HUES48 (cell line): Measurements from ENCODE around the gene ADAM12.
"Not testable (repeated sequence)": the region's sequence is repeated elsewhere in the genome, so short reads cannot be mapped to it uniquely, and the experiment has no call there.

ENCODE experiments used
- H3K27ac ChIP-seq: one replicate; pipeline ENCODE4 v1.7.0; 2013; ENCODE audit warnings: low read depth, low read length, inconsistent platforms
- H3K27me3 ChIP-seq: 2 replicates; pipeline ENCODE4 v1.6.1; 2013; ENCODE audit warnings: mild to moderate bottlenecking, low read length; ENCODE audit not compliant: control insufficient read depth, insufficient read depth
- H3K36me3 ChIP-seq: 2 replicates; pipeline ENCODE4 v1.6.1; 2013; ENCODE audit warnings: low read length; ENCODE audit not compliant: control insufficient read depth, insufficient read depth
- H3K4me1 ChIP-seq: 2 replicates; pipeline ENCODE4 v1.6.1; 2013; ENCODE audit warnings: mild to moderate bottlenecking, low read length; ENCODE audit not compliant: control insufficient read depth, insufficient read depth
- H3K4me3 ChIP-seq: 2 replicates; pipeline ENCODE4 v1.5.1; 2013; ENCODE audit warnings: mild to moderate bottlenecking, low read depth, low read length
- H3K9ac ChIP-seq: 2 replicates; pipeline ENCODE4 v1.6.1; 2013; ENCODE audit warnings: mild to moderate bottlenecking, low read depth, low read length, moderate library complexity
- H3K9me3 ChIP-seq: 2 replicates; pipeline ENCODE4 v1.6.1; 2013; ENCODE audit warnings: low read length; ENCODE audit not compliant: control insufficient read depth, insufficient read depth

ADAM12 gene

GRCh38 chr10:126343496-126343895, 44.8 kb downstream of the ADAM12 start:
- H3K4me3 ChIP-seq, H3K9me3 ChIP-seq, H3K27ac ChIP-seq, H3K36me3 ChIP-seq, H3K27me3 ChIP-seq, H3K9ac ChIP-seq, H3K4me1 ChIP-seq: not testable (repeated sequence)

GRCh38 chr10:126342680-126343079, 45.6 kb downstream of the ADAM12 start:
- H3K4me3 ChIP-seq, result no peak overlapping the region
- no peaks in the 10 kb centered on the region for H3K4me1 ChIP-seq
- no peaks in the 10 kb centered on the region for H3K9me3 ChIP-seq
- H3K27ac ChIP-seq, result no peak overlapping the region
- H3K9ac ChIP-seq, result no peak overlapping the region
- no peaks in the 10 kb centered on the region for H3K36me3 ChIP-seq
- no peaks in the 10 kb centered on the region for H3K27me3 ChIP-seq

- H3K27ac ChIP-seq, result no peak overlapping the region
- H3K36me3 ChIP-seq, result no peaks in the 10 kb centered on the region
- no peaks in the 10 kb centered on the region for H3K27me3 ChIP-seq
- no peaks in the 10 kb centered on the region for H3K4me1 ChIP-seq
- no peaks in the 10 kb centered on the region for H3K9me3 ChIP-seq
- H3K4me3 ChIP-seq, result no peak overlapping the region
- no peak overlapping the region for H3K9ac ChIP-seq
These were observed 46.8 kb downstream of the ADAM12 start for GRCh38 chr10:126341491-126341890.

GRCh38 chr10:126337251-126337810, 50.9 kb downstream of the ADAM12 start:
- Histone ChIP-seq H3K9ac (no peak overlapping the region), H3K36me3 (no peaks in the 10 kb centered on the region), H3K4me3 (no peak overlapping the region), H3K9me3 (no peaks in the 10 kb centered on the region), H3K27ac (no peak overlapping the region), H3K4me1 (no peaks in the 10 kb centered on the region), H3K27me3 (no peaks in the 10 kb centered on the region)

DNA sequence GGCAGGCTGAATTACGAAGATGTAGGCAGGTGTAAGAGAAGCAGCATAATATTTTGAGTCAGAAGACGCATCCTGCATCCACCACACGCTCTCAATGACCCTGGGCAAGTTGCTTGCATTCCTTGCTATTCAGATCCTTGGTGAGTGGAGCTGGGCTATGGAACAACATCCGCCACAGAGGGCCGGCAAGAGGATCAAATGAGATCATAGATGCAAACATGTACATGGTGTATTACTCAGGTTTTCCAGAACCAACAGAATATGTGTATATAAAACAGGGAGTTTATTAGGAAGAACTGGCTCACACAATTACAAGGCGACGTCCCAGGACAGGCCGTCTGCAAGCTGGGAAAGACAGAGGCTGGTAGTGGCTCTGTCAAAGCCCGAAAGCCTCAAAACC, 51.5 kb downstream of the ADAM12 start:
- Histone ChIP-seq H3K36me3 (no peaks in the 10 kb centered on the region), H3K27me3 (no peaks in the 10 kb centered on the region), H3K4me3 (no peak overlapping the region), H3K9me3 (no peaks in the 10 kb centered on the region), H3K4me1 (no peaks in the 10 kb centered on the region), H3K27ac (no peak overlapping the region), H3K9ac (no peak overlapping the region)

GRCh38 chr10:126334272-126334671, 54.0 kb downstream of the ADAM12 start:
- Histone ChIP-seq H3K4me1 (no peaks in the 10 kb centered on the region), H3K9ac (no peak overlapping the region), H3K27ac (no peak overlapping the region), H3K9me3 (no peaks in the 10 kb centered on the region), H3K27me3 (no peaks in the 10 kb centered on the region), H3K36me3 (no peaks in the 10 kb centered on the region), H3K4me3 (no peak overlapping the region)

- no peaks in the 10 kb centered on the region for H3K36me3 ChIP-seq
- no peaks in the 10 kb centered on the region for H3K4me1 ChIP-seq
- H3K4me3 ChIP-seq, result no peak overlapping the region
- H3K9ac ChIP-seq, result no peak overlapping the region
- H3K27ac ChIP-seq, result no peak overlapping the region
- H3K9me3 ChIP-seq, result no peaks in the 10 kb centered on the region
- no peaks in the 10 kb centered on the region for H3K27me3 ChIP-seq
These were observed 55.7 kb downstream of the ADAM12 start for GRCh38 chr10:126332576-126332975.

DNA sequence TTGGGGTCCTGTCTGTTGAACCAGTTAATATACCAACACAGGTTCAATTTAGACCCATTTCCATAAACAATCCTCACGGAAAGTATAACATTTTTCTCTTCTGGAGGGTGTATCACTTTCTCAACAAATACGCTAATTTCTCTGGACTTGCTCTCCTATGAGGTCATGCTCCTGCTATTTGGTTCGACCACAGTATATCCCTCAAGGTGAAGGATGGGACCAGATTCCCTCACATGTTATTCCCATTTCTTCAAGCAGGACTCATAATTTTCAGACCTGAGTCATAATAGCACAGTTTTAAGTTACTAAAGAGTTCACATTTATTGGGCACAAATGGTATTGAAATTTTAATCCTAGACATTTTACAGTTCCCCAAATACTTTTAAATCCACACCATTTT, 57.2 kb downstream of the ADAM12 start:
- Histone ChIP-seq H3K27ac (no peak overlapping the region), H3K36me3 (no peaks in the 10 kb centered on the region), H3K9ac (no peak overlapping the region), H3K4me1 (no peaks in the 10 kb centered on the region), H3K9me3 (no peaks in the 10 kb centered on the region), H3K4me3 (no peak overlapping the region), H3K27me3 (no peaks in the 10 kb centered on the region)

DNA sequence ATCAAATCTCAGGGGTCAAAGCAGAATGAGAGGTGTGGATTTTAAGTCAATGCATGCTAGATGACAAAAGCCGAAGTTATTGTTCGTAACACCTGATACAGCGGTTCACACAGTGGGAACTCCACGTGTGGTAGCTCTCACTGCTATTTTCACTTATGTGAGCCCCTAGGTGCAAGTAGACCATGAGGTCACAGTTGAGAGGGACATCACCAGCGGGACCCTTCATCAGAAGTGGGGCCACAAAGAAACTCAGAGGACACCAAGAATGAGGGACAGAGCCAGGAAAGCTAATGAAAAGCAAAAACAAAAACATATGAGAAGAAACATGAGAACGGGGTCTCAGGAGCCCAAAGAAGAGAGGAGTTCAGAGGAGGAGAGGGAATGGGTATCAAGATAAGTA, 63.5 kb downstream of the ADAM12 start:
- H3K4me3 ChIP-seq, result no peak overlapping the region; the same call in 1 of the 2 replicates
- no peaks in the 10 kb centered on the region for H3K27me3 ChIP-seq
- H3K36me3 ChIP-seq, result no peaks in the 10 kb centered on the region
- peaks cover 7% of the 10 kb centered on the region; the same call in 1 of the 2 replicates for H3K4me1 ChIP-seq
- no peak overlapping the region for H3K9ac ChIP-seq
- no peak overlapping the region for H3K27ac ChIP-seq
- H3K9me3 ChIP-seq, result no peaks in the 10 kb centered on the region

DNA sequence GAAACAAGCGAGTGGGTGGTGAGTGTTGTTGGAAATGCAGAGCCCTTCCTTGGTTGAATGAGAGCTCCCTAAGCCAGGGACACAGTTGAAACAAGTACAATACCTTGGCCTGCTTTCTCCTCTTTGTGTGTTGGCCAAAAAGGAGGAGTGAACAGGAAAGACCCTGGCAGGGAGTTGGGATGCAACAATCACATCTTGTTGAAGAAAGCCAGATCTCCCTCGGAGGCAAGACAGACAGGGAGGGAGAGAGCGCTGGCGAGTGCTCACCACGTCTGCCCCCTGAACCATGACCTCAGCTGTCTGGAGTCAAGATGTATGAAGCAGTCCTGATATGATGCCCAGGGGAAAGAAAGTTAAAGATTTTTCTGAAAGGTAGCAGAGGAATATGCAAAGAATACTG, 66.8 kb downstream of the ADAM12 start:
- H3K27ac ChIP-seq, result no peak overlapping the region
- H3K9ac ChIP-seq, result no peak overlapping the region
- no peaks in the 10 kb centered on the region for H3K9me3 ChIP-seq
- no peak overlapping the region for H3K4me3 ChIP-seq
- no peaks in the 10 kb centered on the region for H3K27me3 ChIP-seq
- H3K4me1 ChIP-seq, result peaks cover 7% of the 10 kb centered on the region; the same call in 1 of the 2 replicates
- no peaks in the 10 kb centered on the region for H3K36me3 ChIP-seq

- Histone ChIP-seq H3K27ac (no peak overlapping the region), H3K9ac (no peak overlapping the region), H3K9me3 (no peaks in the 10 kb centered on the region), H3K27me3 (no peaks in the 10 kb centered on the region), H3K4me3 (no peak overlapping the region), H3K36me3 (no peaks in the 10 kb centered on the region), H3K4me1 (no peaks in the 10 kb centered on the region)
These were observed 70.5 kb downstream of the ADAM12 start for GRCh38 chr10:126317751-126318150.
